GM21717 (cell line): ENCODE results near the gene GRIK3.

Source experiments
- ATAC-seq: cut with Tn5 transposase; IDR thresholded peaks from one replicate; pipeline ENCODE4 v1.9.1; 2021; ENCODE audit warnings: mild to moderate bottlenecking, moderate library complexity; ENCODE audit not compliant: unreplicated experiment

Gene GRIK3

DNA sequence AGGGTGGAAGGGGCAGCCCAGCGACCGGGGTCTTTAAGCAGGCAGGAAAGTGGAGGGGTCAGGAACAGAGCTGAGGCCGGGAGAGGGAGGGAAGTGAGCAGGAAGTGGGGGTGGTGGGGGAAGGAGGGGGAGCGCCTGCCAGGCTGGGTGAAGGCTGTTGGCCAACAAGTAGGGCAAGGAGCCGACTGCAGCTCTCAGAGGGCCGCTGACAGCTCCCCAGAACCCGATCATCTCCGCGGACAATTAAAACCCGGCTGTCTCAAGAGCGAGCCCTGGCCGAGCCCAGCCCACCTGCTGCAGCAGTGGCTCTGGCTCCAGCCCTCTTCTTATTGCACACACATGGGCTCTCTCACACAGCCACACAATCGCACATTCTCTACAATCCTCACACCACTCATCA is 51.6 kb downstream of the GRIK3 start:
- no peak for ATAC-seq

DNA sequence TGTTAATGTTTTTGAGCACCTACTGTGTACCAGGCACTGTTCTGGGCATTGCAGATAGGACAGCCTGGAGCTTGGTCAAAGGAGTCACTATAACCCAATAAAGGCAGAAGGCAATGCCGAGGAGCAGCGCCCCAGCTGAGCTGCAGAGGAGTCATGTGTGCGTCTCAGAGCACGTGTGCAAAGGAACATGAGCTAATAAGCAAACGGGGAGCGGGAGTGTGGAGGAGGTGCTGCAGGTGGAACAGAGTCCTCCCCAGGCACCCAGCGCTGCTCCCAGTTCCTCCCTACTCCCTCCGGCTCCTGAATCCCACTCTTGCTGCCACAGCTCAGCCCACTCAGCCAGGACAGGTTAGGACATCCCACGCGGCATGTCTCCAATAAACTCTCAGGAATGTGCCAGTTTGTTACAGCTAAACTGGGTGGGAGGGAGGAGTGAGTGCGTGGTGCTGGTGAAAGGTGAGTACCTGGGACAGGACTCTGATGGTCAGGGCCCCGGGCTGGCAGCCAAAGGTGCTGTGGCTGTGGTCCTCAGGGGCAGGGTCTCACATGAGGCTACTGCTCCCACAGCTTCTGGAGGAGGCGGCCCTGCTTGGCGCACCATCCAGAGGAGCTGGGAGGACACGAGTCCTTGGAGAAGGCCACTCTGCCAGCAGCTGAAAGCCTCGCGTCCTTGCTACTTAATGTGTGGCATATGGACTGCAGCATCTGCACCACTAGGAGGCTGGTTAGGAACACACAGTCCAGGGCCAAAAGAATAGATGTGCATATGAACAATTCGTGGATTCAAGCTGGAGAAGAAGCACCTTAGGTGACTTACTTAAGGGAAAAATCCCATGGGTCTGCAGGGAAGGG is 52.3 kb downstream of the GRIK3 start:
- no peak for ATAC-seq

DNA sequence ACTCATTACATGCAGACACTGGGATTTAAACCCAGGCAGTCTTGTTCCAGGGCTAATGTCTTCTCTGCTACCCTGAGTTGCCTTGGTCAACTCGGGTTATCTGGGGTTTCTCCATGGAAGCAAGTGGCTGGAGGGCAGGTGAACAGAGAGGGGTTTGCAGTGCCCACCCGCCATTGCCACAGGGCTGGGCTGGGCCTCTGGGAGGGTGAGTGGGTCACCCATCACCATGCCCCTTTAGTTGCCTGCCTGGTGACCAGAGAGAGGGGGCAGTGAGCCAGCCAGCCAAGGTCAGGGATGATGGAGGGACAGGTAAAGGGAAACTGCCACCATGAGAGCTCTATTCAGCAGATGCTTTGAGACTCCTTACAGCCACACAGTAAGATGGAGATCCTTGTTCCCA is 53.2 kb downstream of the GRIK3 start:
- no peak for ATAC-seq

DNA sequence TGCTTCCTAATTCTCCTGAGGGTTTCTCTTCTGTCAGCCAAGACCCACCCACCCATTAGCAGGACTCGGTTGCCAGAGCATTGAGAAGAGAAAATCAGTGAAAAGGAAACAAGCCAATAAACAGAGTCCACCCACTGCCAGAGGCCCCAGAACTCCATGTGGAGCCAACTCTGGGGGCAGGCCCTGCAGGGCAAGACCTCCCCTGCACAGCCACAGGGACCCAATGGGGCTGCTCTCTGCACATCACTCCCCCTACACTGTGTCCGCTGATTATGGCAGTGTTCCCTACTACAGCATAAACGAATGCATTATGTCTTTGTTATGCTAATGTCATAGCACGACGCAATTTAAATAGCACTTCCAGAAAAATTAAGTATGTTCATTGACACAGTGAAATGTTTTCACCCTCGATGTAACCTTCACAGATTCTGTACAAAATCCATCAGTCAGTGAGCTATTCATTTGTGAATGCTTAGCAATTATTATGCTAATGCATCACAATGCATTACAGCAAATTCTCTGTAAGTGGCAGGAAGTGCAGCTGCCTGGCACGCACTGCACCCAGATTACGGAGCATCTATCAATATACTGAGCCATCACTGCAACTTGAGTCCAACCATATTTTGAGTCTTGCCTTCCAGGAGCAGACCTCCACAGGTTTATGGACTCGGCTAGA is 56.4 kb downstream of the GRIK3 start:
- ATAC-seq: no peak

DNA sequence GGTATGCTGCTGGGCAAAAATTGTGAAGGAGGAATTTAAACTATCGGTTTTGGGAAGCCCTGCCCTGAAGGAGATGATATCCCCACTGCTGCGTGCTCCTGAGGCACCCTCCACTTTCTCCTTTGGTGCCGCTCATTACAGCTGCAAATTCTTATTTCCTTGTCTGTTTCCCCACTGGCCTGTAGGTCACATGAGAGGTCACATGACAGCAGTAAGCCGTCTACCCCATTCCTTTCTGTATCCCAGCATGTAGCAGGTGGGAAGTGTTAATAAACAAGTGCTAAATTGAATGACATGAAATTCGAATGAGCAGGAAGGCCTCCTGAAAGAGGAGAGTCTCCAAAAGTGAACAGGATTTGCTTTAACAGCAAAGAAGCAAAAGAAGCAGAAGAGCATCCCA is 58.7 kb downstream of the GRIK3 start:
- no peak for ATAC-seq

DNA sequence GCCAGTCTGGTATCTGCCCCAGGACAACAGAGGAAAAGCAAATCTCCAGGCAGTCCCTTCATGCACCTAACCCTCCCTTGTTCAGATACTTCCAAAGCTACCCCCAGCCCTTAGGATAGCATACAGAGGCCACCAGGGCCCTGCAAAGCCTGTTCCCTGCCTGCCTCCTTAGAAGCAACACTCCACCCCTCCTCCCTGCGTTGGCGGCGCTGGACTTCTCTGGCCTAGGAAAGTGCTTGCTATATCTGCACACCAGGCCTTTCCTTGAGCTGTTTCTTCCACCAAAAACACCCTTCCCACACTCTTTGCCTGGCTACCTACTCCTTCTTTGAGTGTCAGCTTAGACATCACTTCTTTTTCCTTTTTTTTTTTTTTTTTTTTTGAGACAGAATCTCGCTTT is 61.3 kb downstream of the GRIK3 start:
- ATAC-seq: no peak

DNA sequence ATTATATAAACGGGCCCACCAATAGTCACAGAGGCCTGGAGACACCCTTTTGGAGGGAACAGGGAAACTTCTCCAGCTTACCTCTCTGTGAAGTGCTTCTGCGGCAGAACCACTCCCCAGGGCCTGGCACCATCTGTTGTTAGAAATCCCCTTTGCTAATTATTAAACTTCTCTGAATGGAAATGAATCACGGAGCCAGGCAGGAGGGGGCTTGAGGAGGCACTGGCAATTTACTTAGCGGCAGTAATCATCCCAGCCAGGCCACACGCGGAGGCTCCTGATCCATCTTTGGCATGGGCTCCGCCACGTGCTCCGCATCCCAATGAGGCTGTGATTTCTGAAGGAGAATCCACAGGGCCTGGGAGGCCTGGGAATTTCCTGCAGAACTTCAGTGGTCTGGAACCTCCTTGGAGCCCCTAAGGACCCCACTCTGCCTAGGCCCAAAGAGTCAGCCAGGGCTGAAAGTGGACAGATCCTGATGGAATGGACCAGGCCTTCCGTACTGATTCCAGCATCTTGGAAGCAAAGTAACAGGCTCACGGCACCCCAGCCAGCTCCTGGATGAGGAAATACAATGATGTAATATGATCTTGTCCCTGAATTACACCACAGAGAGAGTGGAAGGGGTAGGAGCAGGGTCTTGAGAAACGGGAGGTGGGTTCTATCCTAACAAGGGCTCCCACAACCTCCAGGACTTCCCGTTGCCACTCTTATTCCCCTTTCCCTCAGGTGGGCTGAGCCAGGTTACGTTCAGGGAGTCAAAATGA is 62.3 kb downstream of the GRIK3 start:
- ATAC-seq: no peak

DNA sequence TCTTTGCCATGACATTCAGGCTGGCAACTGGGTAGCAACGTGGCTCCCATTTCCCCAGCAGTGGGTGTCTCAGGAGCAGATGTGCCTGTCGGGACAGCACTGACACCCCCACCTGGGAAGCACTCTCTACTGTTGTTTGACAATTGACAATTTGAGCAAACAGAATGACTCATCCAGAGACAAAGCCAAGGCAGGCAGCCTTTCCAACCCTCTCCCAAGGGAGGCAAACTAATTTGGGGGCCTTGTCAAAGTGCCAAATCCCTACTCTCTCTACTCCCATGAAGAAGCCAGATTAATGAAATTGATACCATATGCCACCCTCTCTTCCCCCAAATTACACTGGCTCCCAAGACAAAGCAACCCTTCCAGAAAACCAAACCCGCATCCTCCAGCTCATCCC is 65.6 kb downstream of the GRIK3 start:
- no peak for ATAC-seq

DNA sequence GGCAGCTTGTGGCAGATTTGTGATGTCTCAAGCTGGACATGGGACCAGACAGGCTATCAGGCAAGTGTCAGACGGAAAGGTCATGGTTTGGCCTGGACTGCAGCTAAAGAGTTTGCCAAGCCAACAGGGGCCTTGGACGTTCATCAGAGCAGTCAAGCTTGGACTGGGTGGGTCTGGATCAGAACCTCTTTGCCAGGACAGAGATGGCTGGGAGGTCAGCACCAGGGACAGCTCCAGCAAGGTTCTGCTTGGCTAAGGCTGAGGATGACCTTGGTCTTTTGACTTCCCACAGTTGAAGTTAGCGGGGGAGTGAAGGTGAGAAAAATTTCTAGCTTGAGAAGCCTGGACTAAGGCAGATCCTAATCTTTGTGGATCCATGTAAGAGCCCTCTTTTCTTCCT is 68.1 kb downstream of the GRIK3 start:
- no peak for ATAC-seq

DNA sequence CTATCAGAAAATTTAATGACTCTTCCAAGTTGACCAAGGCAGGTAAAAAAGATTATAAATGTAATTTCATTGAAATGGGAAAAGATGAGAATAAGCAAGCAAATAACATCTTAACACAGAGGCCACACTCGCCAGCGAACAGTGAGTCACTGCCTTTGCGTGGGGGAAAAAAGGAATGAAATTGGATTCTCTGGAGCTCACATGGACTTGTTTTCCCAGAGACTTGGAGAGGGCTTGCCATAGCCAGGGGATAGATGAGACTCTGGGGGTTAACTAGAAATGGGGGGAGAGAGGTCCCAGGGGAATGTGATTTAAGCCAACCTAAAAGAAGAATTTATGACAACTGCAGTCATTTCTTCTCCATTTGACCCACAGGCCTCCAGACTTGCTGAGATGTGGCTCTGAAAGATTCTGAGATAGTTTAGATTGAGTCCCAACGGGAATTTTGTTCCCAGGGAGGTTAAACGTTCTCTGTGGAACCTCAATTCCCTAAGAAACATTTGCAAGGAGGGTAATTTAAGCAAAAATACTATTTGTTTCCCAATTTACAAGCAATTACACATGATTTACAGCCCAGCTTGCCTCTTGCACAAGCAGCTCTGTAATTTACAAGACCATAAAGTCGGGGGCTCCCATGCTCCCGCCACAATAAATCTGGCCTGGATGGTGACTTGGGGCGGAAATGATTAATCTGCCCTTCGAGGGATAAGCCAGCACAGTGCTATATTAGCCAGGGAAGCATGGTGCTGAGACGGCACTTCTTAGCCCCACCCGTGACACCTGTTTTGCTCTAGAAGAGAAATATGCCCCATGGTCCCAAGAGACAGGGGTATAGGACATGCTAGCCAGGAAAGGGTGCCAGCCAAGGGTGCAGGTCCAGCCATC is 68.8 kb downstream of the GRIK3 start:
- no peak for ATAC-seq

DNA sequence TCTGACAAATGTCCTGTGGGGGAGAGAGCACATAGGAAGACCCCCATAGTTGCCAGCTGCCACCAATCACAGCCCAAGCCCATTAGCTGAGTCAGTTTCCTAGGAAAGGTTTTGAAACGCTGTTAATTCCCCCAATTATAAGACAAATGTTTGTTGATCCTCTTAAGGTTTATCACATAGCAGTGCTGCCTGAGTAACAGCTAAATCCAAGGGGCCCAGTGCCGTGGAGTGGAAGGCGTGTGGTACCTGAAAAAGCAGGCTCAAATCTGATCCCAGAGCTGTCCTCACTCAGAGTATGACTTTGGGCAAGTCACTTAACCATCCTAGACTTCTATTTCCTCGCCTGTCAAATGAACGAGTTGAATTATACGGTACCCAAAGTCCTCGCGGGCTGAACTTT is 69.5 kb downstream of the GRIK3 start:
- no peak for ATAC-seq

DNA sequence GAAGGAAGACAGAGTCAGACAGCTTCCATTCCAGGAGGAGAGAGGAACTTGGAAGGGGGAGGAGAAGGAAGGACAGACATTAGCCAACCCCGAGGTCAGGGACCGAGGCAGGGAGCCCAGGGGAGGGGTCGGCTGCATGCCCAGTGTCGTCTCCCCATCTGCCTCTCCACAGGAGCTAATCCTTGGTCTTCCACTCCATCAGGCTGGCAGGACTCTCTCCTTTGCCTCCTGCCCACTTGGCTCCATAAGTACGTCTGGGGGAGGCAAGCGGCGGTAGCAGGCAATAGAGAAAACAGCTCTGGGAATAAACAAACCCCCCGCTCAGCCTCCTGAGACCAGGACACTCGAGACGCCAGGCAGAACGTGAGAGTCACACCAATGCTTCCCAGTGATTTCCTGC is 71.3 kb downstream of the GRIK3 start:
- no peak for ATAC-seq

DNA sequence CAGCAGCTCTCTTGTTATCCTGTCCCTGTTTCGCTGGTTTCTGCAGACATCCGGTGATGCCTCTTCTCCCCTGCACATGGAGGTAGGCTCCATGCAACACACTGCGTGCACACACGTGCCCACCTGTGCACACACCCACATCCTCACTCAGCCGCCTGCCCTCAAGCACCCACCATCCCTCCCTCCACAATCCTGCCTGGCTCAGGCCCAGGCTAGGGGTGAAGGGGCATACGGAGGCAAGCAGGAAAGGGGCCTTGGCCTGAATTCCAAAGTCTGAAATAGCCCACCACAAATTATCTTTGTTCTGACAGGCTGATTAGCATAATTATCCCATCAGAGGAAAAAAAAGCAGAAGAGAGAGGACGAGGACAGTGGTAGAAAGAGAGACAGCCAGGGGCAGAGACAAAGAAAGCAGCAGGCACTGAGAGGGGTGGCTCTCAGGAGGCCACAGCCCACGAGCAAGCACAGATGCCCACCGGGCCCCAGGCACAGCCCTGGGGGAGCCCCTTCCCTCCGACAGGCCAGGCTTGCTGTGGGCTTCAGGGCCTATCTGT is 73.2 kb downstream of the GRIK3 start:
- ATAC-seq: no peak

DNA sequence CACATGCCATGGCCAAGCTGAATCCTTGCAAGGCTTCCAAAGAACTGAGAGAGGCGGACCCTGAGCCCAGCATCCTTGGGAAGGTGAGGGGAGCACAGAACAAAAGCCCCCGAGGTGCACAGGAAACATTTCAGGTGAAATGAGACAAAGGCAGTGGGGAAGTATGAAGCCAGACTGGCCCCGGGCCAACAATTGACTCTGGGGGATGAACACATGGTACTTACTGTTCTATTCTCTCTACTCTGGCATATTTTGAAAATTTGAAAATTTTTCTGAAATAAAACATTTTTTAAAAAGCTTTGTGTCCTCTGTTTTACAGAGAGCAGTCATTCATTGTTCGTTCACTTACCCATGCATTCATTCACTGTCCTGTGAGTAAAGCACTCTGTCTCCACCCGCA is 77.7 kb downstream of the GRIK3 start:
- no peak for ATAC-seq

DNA sequence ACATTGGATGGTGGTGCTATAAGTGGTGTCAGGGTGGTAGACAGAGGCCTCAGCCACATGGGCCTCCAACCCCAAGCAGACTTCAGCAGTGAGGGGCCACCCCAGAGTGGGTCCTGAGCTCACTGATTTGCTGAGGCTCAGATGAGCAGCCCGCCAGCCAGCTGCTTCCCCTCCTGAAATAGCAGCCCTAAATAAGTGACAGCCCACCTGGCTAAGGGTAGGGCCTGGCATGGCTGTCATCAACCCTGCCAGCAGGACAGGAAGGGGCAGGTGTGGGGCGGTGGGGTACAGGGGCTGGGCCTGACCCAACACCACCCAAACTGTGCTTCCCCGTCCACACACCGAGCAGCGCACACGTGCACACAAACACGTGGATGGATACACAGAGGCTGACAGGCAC is 79.3 kb downstream of the GRIK3 start:
- no peak for ATAC-seq

DNA sequence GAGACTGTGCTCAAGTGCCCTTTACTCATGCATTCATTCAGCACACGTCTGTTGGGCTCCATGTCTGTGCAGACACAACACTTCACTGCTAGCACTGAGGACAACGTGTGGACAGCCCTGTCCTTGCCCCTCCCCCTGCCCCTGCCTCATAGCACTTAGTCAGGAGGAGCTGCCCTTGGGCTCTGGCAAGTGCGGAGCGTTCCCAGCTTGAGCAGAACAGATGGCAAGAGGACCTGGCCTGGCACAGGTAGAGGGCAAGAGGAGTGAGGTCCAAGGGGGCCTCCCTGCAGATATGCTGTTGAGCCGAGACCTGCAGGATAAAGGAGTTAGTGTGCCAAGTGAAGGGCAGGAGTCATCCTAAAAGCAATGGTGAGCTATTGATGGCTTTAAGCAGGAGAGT is 81.3 kb downstream of the GRIK3 start:
- ATAC-seq: no peak

DNA sequence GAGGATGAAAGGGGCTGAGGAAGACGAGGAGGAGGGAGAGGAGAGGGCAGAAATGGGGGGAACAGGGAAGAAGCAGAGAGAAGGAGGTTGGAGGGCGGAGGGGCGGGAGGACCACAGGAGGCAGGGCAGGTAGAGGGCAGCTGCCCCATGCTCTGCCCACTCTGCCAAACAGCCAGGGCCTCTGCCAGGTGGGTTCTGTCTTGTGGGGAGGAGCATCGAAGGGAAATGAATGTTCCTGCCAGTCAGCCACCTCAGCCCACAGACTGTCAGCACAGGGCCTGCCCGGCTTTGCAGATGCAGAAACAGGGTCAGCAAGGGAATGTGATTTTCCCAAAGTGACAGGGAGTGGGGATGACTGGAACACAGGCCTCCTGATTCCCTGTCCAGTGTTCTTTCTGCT is 82.6 kb downstream of the GRIK3 start:
- ATAC-seq: no peak

DNA sequence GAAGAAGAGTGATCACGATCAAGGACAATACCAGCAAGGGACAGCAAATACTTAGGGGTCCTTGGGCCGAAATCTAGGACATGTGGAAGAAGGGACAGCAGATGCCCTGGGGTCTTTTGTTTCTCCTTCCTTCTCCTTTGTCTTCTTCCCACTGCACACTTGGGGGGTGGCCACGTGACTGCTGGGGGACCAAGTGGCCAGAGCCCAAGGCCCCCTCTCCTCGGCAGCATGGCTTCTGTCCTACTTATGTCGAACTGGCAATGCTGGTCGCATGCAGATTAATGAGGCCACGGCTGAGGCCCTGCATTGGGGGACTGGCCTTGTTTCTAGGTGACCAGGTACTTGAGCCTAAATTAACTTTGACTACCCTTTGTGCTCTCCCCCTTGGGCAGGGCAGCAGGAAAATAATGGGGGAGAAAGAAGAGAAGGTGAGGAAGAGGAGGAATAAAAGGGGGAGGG is 83.0 kb downstream of the GRIK3 start:
- no peak for ATAC-seq

DNA sequence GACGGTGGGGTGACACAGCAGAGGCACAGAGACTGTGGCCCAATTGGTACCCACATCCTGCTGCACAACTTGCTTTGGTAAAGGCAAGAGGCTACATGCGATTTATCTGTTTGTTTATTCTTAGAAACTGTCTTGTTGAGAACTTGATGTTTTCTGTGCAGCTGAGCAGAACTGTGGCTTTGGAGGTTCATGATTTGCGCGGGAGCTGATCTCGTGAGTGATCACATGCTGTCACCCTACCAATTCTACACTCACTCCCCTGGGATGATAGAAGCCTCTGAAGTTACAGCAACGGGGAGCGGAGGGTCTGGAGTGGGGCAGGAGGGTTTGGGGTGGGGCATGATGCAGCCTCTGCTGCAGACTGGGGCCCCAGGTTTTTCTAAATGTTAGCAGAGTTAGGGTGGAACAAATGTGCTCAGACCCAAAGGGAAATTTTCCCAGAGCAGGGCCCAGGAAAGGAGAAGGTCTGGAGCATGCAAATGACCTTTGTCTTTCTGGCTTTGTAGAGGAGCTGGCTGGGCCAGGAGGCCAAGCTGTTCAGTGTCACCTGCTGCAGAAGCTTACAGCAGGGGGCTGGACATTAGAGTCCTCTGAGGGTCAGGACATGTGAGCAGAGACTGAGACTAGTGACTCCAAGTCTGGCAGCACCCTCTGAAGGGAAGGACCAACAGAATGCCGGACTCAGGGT is 83.6 kb downstream of the GRIK3 start:
- ATAC-seq: no peak

DNA sequence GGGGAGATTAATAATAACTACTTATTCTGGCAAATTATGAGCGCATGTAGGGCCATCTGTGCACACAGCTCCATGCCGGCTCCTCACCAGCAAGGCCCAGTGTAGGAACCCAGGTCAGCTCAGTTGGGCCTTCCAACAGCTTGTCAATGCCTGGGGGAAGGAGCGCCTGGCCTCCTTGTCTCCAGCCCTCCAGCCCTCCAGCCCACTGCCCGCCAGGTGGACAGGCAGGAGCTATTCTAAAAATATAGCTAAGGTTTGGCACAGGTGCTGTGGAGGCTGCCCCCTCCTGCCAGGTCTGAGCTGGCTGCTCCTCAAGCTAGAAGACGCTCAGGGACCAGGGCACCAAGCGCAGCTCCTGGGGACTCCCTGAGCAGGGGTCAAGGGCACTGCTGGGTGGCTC is 85.7 kb downstream of the GRIK3 start:
- no peak for ATAC-seq
